HL-60 (cell line): ENCODE results near the gene SLC6A18.
"Not testable (repeated sequence)": the region's sequence is repeated elsewhere in the genome, so short reads cannot be mapped to it uniquely, and the experiment has no call there.

Source experiments
- DNase-seq, 2 experiments: peaks; one replicate each; pipeline ENCODE4 v3.0.0-alpha.2; 2010 to 2020; ENCODE audit warnings: low read depth in 1 of 2, low spot score in 1 of 2
- H3K27ac ChIP-seq: fragments of 250-450 bp; sonication (Bioruptor Pico); replicated peaks from 2 replicates; pipeline ENCODE4 v1.5.1; 2020; ENCODE audit warnings: mild to moderate bottlenecking, moderate library complexity
- H3K27me3 ChIP-seq: fragments of 250-450 bp; sonication (Bioruptor Pico); 2 replicates; pipeline ENCODE4 v1.5.1; 2021; ENCODE audit warnings: mild to moderate bottlenecking, moderate library complexity; ENCODE audit not compliant: insufficient read depth, poor library complexity, severe bottlenecking
- H3K4me3 ChIP-seq: replicated peaks from 2 replicates; pipeline ENCODE4 v1.5.1; 2011; ENCODE audit warnings: mild to moderate bottlenecking, control low read depth, low read length; ENCODE audit not compliant: insufficient read depth
- GABPA ChIP-seq: IDR thresholded peaks from 2 replicates; pipeline ENCODE4 v1.6.1; 2012; ENCODE audit warnings: low read depth
- POLR2AphosphoS5 ChIP-seq: IDR thresholded peaks from 2 replicates; pipeline ENCODE4 v1.6.1; 2012; ENCODE audit warnings: low read depth
- SPI1 ChIP-seq: IDR thresholded peaks from 2 replicates; pipeline ENCODE4 v1.6.1; 2012; ENCODE audit warnings: low read depth, mild to moderate bottlenecking, borderline replicate concordance
- TF ChIP-seq, protein P1 (sequence below): IDR thresholded peaks from 2 replicates; pipeline ENCODE4 v1.6.1; 2012; ENCODE audit warnings: low read depth; ENCODE audit not compliant: insufficient replicate concordance
- TF ChIP-seq, protein P2 (sequence below): IDR thresholded peaks from one replicate; pipeline ENCODE4 v1.5.1; 2011; ENCODE audit warnings: low read length, control low read depth, inconsistent platforms; ENCODE audit not compliant: insufficient read depth

The SLC6A18 gene

DNA sequence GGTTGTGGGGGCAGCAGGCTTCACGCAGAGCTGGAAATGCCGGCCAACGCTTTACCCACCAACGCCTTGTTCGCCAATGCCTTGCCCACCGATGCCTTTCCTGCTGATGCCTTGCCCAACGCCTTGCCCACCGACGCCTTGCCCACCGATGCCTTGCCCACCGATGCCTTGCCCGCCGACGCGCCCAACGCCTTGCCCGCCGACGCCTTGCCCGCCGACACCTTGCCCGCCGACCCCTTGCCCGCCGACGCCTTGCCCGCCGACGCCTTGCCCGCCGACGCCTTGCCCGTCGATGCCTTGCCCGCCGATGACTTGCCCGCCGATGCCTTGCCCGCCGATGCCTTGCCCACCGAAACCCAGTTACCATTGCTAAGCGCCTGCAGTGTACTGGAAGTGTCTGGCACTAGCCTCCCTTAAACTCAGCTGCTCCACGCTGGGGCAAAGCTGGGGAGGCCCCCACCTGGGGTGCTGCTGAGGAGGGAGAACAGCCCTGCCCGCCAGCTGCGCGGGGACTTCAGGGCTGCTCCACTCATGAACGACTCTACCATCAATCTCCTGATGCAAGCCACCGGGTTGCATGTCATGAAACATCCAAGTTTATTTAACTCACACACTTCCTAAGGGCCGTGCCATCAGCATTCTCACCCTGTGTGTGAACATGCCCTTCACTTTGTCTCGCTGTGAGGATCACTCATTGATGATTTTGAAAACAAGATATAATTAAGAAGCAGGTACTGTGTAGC, 1.8 kb downstream of the SLC6A18 start:
- DNase-seq, result no peak
- Histone ChIP-seq H3K27ac (no peak overlapping the region), H3K27me3 (no peaks in the 10 kb centered on the region), H3K4me3 (no peak overlapping the region)
- TF ChIP-seq POLR2AphosphoS5 (no peak), SPI1 (no peak), GABPA (no peak)
- TF ChIP-seq, protein P1, sequence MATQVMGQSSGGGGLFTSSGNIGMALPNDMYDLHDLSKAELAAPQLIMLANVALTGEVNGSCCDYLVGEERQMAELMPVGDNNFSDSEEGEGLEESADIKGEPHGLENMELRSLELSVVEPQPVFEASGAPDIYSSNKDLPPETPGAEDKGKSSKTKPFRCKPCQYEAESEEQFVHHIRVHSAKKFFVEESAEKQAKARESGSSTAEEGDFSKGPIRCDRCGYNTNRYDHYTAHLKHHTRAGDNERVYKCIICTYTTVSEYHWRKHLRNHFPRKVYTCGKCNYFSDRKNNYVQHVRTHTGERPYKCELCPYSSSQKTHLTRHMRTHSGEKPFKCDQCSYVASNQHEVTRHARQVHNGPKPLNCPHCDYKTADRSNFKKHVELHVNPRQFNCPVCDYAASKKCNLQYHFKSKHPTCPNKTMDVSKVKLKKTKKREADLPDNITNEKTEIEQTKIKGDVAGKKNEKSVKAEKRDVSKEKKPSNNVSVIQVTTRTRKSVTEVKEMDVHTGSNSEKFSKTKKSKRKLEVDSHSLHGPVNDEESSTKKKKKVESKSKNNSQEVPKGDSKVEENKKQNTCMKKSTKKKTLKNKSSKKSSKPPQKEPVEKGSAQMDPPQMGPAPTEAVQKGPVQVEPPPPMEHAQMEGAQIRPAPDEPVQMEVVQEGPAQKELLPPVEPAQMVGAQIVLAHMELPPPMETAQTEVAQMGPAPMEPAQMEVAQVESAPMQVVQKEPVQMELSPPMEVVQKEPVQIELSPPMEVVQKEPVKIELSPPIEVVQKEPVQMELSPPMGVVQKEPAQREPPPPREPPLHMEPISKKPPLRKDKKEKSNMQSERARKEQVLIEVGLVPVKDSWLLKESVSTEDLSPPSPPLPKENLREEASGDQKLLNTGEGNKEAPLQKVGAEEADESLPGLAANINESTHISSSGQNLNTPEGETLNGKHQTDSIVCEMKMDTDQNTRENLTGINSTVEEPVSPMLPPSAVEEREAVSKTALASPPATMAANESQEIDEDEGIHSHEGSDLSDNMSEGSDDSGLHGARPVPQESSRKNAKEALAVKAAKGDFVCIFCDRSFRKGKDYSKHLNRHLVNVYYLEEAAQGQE, result no peak
- TF ChIP-seq, protein P2, sequence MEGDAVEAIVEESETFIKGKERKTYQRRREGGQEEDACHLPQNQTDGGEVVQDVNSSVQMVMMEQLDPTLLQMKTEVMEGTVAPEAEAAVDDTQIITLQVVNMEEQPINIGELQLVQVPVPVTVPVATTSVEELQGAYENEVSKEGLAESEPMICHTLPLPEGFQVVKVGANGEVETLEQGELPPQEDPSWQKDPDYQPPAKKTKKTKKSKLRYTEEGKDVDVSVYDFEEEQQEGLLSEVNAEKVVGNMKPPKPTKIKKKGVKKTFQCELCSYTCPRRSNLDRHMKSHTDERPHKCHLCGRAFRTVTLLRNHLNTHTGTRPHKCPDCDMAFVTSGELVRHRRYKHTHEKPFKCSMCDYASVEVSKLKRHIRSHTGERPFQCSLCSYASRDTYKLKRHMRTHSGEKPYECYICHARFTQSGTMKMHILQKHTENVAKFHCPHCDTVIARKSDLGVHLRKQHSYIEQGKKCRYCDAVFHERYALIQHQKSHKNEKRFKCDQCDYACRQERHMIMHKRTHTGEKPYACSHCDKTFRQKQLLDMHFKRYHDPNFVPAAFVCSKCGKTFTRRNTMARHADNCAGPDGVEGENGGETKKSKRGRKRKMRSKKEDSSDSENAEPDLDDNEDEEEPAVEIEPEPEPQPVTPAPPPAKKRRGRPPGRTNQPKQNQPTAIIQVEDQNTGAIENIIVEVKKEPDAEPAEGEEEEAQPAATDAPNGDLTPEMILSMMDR, result no peak

DNA sequence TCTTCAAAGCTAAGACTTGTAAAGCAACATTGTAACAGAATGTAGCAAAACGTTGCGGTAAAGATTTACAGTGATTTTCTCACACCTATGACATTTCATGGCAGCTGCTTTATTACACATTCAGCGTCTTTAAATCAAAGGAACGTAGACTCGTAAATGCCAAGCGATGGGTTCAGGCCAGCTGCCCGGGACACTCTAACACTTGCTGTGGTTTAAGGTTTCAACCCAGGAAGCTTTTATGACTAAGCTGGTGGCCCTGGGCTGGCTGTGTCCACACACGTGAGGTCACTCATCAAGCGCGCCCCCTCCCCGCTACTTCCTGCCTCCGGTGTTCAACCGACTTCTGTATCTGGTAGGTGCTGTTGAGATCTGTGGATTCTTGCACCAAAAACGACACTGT, 2.5 kb downstream of the SLC6A18 start:
- H3K27me3 ChIP-seq, result no peaks in the 10 kb centered on the region
- no peak for DNase-seq
- no peak overlapping the region for H3K27ac ChIP-seq
- H3K4me3 ChIP-seq, result no peak overlapping the region
- TF ChIP-seq POLR2AphosphoS5 (no peak), SPI1 (no peak), GABPA (no peak)
- TF ChIP-seq, protein P2, result no peak
- TF ChIP-seq, protein P1, result no peak

DNA sequence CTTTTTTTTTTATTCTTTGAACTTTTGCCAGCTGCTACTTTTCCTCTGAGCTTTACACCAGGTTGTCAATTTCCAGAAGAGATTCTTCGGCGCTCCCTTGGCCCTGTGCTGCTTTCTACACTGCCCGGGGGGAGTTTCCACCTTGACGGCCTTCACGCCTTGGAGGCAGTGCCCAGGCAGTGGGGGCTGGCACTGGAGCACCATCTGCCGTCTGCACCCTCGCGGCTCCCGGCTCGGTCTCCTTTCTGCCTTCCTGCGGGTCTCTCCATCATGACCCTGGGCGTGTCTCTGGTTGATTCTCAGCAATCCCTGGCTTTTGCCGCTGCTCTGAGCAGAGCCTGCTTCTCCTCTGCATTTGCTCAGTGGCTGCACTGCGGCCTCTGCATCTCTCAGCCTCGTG, 2.9 kb downstream of the SLC6A18 start:
- no peak overlapping the region for H3K27ac ChIP-seq
- H3K27me3 ChIP-seq, result no peaks in the 10 kb centered on the region
- no peak for DNase-seq
- H3K4me3 ChIP-seq, result no peak overlapping the region
- TF ChIP-seq, protein P2, result no peak
- TF ChIP-seq POLR2AphosphoS5 (no peak), GABPA (no peak), SPI1 (no peak)
- TF ChIP-seq, protein P1, result no peak

DNA sequence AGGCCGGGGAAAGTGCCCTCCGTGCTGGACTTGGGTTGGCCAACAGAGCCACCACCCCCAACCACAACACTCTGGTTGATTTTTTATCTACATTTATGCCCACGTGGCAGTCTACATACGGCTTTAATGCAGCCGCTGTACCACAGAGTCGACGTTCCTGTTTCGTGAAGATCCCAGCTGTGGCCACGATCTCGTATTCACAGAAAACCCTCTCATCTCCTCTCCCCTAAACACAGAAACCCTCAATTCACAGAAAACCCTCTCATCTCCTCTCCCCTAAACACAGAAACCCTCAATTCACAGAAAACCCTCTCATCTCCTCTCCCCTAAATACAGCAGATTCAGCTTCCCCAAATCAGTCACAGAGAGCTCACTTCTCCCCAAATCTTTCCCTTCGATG, 3.8 kb downstream of the SLC6A18 start:
- H3K27me3 ChIP-seq, H3K27ac ChIP-seq, DNase-seq, H3K4me3 ChIP-seq: not testable (repeated sequence)
